ENCODE data around the gene DAZAP2. TPM values are rescaled to one million over a fixed set of nuclear protein-coding genes. Genes with fewer than 3 reads are reported as not detected.
A peak's percentile ranks its signal among the peaks of the same experiment; 100 is the strongest.

Gene DAZAP2
- total and polyA plus RNA-seq, 11 donors = 58.8 to 419 (median 192) TPM

DNA sequence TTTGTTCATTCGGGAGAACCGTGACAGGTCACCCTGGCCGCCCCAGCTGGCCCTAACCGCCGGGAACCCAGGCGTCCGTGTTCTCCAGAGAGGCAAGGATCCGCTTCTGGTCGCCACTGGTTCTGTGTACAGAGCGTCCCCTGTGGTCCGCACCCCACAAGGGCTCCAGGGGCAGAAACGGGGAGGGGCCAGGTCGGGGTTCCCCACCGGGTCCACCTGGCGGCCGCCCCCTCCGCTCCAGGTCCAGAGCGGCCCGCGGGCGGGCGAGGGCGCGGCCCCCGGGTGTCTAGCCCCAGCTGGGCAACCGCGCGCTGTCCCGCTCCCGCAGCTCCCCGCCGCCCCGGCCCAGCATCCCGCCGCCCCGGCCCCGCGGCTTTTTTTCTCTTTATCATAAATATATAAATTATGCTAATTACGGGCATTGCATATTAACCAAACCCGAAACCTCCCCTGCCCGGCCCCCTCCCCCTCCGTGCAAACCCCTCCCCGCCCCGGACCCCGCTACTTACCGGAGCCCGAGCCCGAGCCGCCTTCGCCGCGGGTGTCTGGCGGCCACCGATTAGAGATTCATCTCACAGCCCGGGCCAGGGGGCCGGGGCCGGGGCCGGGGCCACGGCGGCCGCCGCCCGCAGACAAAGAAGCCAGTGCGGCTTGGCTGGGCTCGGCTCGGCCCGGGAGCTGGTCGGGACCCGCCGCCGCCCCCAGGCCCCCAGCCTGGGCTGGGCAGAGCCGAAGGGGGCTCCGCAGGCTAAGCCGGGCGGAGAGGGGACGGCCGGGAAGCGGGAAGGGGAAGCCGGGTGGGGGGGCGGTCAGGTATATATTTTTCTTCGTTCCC is 21.3 kb upstream of the DAZAP2 start:
- intact Hi-C loops (cut with DNase I) = loop anchor here in 4 of 10 donors (1.0 to 10.0 kb wide), 5 partner anchors 21 to 173 kb away; partner anchors contain the start of genes TFCP2 (in 3 of the 4), CSRNP2 (in 1 of the 4), DAZAP2 (in 1 of the 4) and LETMD1 (in 1 of the 4)
- Histone ChIP-seq H3K36me3 (no peaks in the 10 kb centered on the region), H3K27ac (peak overlapping the region; percentile 85 to 99 (median 96)), H3K9me3 (no peaks in the 10 kb centered on the region), H3K27me3 (no peaks in the 10 kb centered on the region), H3K4me3 (peak overlapping the region; percentile 72 to 96 (median 84)), H3K4me1 (peaks cover 0 to 27% (median 14%) of the 10 kb centered on the region in 12 donors)
- ATAC-seq = peak; percentile 43 to 73 (median 65)
- TF ChIP-seq, protein P1, sequence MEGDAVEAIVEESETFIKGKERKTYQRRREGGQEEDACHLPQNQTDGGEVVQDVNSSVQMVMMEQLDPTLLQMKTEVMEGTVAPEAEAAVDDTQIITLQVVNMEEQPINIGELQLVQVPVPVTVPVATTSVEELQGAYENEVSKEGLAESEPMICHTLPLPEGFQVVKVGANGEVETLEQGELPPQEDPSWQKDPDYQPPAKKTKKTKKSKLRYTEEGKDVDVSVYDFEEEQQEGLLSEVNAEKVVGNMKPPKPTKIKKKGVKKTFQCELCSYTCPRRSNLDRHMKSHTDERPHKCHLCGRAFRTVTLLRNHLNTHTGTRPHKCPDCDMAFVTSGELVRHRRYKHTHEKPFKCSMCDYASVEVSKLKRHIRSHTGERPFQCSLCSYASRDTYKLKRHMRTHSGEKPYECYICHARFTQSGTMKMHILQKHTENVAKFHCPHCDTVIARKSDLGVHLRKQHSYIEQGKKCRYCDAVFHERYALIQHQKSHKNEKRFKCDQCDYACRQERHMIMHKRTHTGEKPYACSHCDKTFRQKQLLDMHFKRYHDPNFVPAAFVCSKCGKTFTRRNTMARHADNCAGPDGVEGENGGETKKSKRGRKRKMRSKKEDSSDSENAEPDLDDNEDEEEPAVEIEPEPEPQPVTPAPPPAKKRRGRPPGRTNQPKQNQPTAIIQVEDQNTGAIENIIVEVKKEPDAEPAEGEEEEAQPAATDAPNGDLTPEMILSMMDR (IDR thresholded peaks at IDR 0.05) = peak in 7 of 12 donors; percentile 16 to 45 (median 31)
- TF ChIP-seq POLR2A (IDR thresholded peaks at IDR 0.05) = no peak
- peak; percentile 54 to 79 (median 61) for DNase-seq
- 0 to 2% (median 1%) methylated on average over 33 to 81 of the region's 81 CpGs for WGBS, 4 donors

DNA sequence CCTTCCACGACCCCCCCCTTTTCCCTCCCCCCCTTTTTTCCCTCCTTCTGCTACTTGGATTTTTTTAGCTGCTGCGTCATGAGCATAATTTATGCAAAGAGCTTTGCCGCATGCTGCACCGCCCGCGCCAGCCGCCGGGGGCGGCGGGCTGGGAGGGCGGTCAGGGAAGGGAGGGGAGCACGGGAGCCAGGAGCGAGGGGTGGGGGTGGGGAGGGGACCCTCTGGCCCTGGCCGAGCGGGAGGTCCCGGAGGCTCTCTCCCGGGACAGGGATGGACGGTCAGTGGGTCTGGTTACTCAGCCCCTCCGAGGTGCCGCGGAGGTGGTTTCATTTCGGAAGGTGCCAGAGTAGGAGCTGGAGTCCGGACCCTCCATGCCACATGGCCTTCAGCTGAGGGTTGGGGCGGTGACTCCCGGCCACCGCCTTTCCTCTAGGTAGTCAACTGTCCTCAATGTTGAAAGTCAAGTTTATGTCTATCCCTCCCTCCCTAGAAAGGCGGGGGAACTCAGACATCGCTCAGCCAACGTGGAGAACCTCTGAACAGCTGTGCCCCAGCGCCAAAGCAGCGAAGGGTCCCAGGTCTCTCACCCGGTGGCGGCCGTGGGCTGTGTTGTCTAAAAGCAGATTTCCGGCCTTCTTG is 20.5 kb upstream of the DAZAP2 start, which contains the start of gene POU6F1:
Gene POU6F1, minus strand, starts transcription at position 95 of the 639 bp plus-strand sequence. CDS start 11,226 bp downstream, outside the sequence.
- ATAC-seq (peak; percentile 81 to 94 (median 92)), DNase-seq (peak; percentile 74 to 86 (median 79))
- Histone ChIP-seq H3K27me3 (no peaks in the 10 kb centered on the region), H3K9me3 (no peaks in the 10 kb centered on the region), H3K27ac (peak within 1 kb of the TSS; percentile 85 to 99 (median 96)), H3K36me3 (no peaks in the 10 kb centered on the region), H3K4me1 (peaks cover 0 to 27% (median 14%) of the 10 kb centered on the region in 12 donors), H3K4me3 (peak within 1 kb of the TSS; percentile 72 to 96 (median 84))
- intact Hi-C loops (cut with DNase I) = loop anchor here in 6 of 10 donors (1.0 to 10.0 kb wide), 8 partner anchors 20 to 173 kb away; partner anchors contain the start of genes DAZAP2 (in 5 of the 6), TFCP2 (in 4 of the 6), CSRNP2 (in 1 of the 6) and LETMD1 (in 1 of the 6)
- 1 to 8% (median 2%) methylated on average over 22 to 35 of the region's 35 CpGs for WGBS, 4 donors
- peak in 1 of 2 donors; percentile 43 for TF ChIP-seq POLR2A (IDR thresholded peaks at IDR 0.05)
- TF ChIP-seq, protein P1 (IDR thresholded peaks at IDR 0.05) = peak in 11 of 12 donors; percentile 36 to 68 (median 60)

DNA sequence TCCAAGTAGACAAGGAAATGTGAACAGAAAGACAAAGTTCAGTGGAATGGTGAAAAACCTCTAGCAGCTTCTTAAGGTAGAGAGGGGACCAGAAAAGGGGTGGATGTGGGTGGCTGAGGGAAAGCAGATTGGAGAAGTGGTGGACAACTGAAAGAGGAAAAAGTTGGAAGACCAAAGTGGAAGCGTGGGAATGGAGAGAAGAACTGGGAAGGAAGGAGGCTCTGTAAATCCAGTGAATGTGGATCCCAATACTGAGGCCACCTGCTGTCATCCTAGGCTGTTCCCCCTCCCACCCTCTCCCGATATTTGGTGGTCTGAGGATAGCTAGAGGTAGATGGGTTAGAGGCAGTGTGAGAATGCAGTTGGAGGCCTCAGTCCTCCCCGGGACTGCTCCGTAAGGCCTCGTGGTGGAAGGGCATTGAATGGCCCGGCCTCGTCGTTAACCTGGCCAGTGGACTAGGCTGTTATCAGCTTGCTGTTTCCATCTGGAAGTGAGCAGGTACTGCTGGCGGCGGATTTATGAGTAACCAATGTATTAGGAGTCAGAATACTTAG is 19.9 kb upstream of the DAZAP2 start:
- intact Hi-C loops (cut with DNase I) = loop anchor here in 6 of 10 donors (1.0 to 10.0 kb wide), 6 partner anchors 20 to 174 kb away; partner anchors contain the start of genes DAZAP2 (in 4 of the 6), TFCP2 (in 3 of the 6), LETMD1 (in 1 of the 6) and SMAGP (in 1 of the 6)
- peak in 2 of 4 donors; percentile 18 to 20 for ATAC-seq
- Histone ChIP-seq H3K27ac (peak overlapping the region; percentile 85 to 99 (median 96)), H3K4me3 (peak overlapping the region; percentile 72 to 96 (median 84)), H3K27me3 (no peaks in the 10 kb centered on the region), H3K9me3 (no peaks in the 10 kb centered on the region), H3K4me1 (peaks cover 0 to 27% (median 14%) of the 10 kb centered on the region in 12 donors), H3K36me3 (no peaks in the 10 kb centered on the region)
- 35 to 70% (median 52%) methylated on average over 10 of the region's 10 CpGs for WGBS, 4 donors
- DNase-seq = no peak
- TF ChIP-seq POLR2A (IDR thresholded peaks at IDR 0.05) = no peak
- TF ChIP-seq, protein P1 (IDR thresholded peaks at IDR 0.05) = no peak

Measured in heart left ventricle (tissue), 16 donors.